ENCODE data around the gene GRIN1. TPM values are rescaled to one million over a fixed set of nuclear protein-coding genes. Genes with fewer than 3 reads are reported as not detected.

GRIN1 gene
- total and polyA plus RNA-seq, 2 of the 8 experiments (the other 6 are each of a cell fraction or from before 2014, with no cell fraction given): 0.48 to 2.1 TPM

- H4K8ac ChIP-seq (ENCODE audit: extremely low read depth, insufficient read depth, low read length): no peak overlapping the region
- CTCF ChIA-PET (ENCODE audit: partially characterized antibody): no interaction called here
- H3K4me3 ChIP-seq (ENCODE audit: extremely low read depth in 1 of 4, insufficient read depth in 2 of 4, low read depth in 3 of 4, low read length in 4 of 4): no peak overlapping the region
- no peak overlapping the region for H4K5ac ChIP-seq (ENCODE audit: insufficient read length, low read depth, low read length)
- H3K14ac ChIP-seq (ENCODE audit: insufficient read length): no peak overlapping the region
- H2BK12ac ChIP-seq (ENCODE audit: low read depth, low read length): no peak overlapping the region
- H3K4me1 ChIP-seq (replicated peaks in 1 of 4; ENCODE audit: control insufficient read depth in 3 of 4, insufficient read depth in 4 of 4, low read length in 3 of 4): peaks cover 0 to 10% (median 3%) of the 10 kb centered on the region in 4 experiments; a peak in 3 of 7 replicates
- H2AK5ac ChIP-seq (ENCODE audit: low read depth, low read length): no peak overlapping the region
- 93% methylated on average over 27 of the region's 27 CpGs; no CpG with 5 or more reads in 1 of the 2 experiments for WGBS, 2 experiments (ENCODE audit: extremely low coverage in 1 of 2, insufficient coverage in 1 of 2, insufficient read length in 1 of 2, insufficient replicate concordance in 2 of 2, low coverage in 1 of 2, low lambda C conversion rate in 2 of 2, missing lambda C conversion rate in 1 of 2)
- no peak overlapping the region for H4K91ac ChIP-seq (replicated peaks; ENCODE audit: insufficient read length, low read length)
- peaks cover 0 to 25% of the 10 kb centered on the region in 2 experiments for H4K20me1 ChIP-seq (replicated peaks in 1 of 2; ENCODE audit: control insufficient read depth in 1 of 2, insufficient read depth in 2 of 2, low read length in 2 of 2)
- no peak overlapping the region for H3K56ac ChIP-seq (replicated peaks; ENCODE audit: insufficient read length, low read depth, low read length)
- no peak overlapping the region for H3K23ac ChIP-seq (ENCODE audit: insufficient read length)
- no peak overlapping the region for H2BK15ac ChIP-seq (ENCODE audit: low read length)
- H2BK120ac ChIP-seq (replicated peaks; ENCODE audit: low read depth, low read length): no peak overlapping the region
- H3K23me2 ChIP-seq (ENCODE audit: low read depth, low read length): peaks cover 5% of the 10 kb centered on the region; the same call in 1 of the 2 replicates
- H3K79me2 ChIP-seq (ENCODE audit: control insufficient read depth in 1 of 2, insufficient read depth in 2 of 2, low read length in 2 of 2): peaks cover 0 to 20% of the 10 kb centered on the region in 2 experiments; a peak in 2 of 4 replicates
- H3K4me2 ChIP-seq (ENCODE audit: insufficient read depth in 1 of 2, low read depth in 2 of 2, low read length in 2 of 2): no peak overlapping the region
- no peak overlapping the region for H2BK20ac ChIP-seq (ENCODE audit: low read length)
- no peak overlapping the region for H3K4ac ChIP-seq (replicated peaks; ENCODE audit: insufficient read length, low read depth, low read length)
- no peak for FAIRE-seq
- H2BK5ac ChIP-seq (ENCODE audit: low read depth, low read length): no peak overlapping the region
- peaks cover 0 to 40% (median 10%) of the 10 kb centered on the region in 4 experiments; a peak in 7 of 8 replicates for H3K36me3 ChIP-seq (ENCODE audit: control insufficient read depth in 2 of 4, insufficient read depth in 4 of 4, low read length in 3 of 4)
- H3K9me3 ChIP-seq (ENCODE audit: insufficient read depth in 2 of 2, low read depth in 1 of 2, low read length in 1 of 2): no peaks in the 10 kb centered on the region
- H3K18ac ChIP-seq (ENCODE audit: extremely low read depth, low read length): no peak overlapping the region
- no peak for DNase-seq (ENCODE audit: low read depth in 1 of 2, low spot score in 2 of 2)
- H3K27ac ChIP-seq (ENCODE audit: low read depth, low read length): no peak overlapping the region
- no peak overlapping the region for H2AFZ ChIP-seq (ENCODE audit: low read length)
- POLR2A ChIA-PET (ENCODE audit: partially characterized antibody): interaction anchor here (0.6 to 0.9 kb wide), 2 partner anchors 9 to 226 kb away, joined by 3 to 4 read pairs; no protein-coding TSS in a partner anchor
- H3K9ac ChIP-seq (replicated peaks in 1 of 4; ENCODE audit: extremely low read depth in 1 of 4, low read depth in 3 of 4, low read length in 3 of 4): no peak overlapping the region
- H3K27me3 ChIP-seq (replicated peaks in 1 of 4; ENCODE audit: control insufficient read depth in 3 of 4, extremely low read depth in 1 of 4, insufficient read depth in 3 of 4, low read length in 3 of 4): no peaks in the 10 kb centered on the region; a peak in 1 of 7 replicates
- peaks cover 3% of the 10 kb centered on the region for H3K79me1 ChIP-seq (ENCODE audit: low read depth, low read length)
- no peak for TF ChIP-seq SAP30 (IDR thresholded peaks at IDR 0.05; ENCODE audit: insufficient read depth, insufficient replicate concordance, low read length)
- no peak for TF ChIP-seq TCF12 (IDR thresholded peaks at IDR 0.05; ENCODE audit: low read depth, low read length)
- TF ChIP-seq RXRA (IDR thresholded peaks at IDR 0.05; ENCODE audit: insufficient read depth, low read depth, low read length): no peak
- no peak for TF ChIP-seq GABPA (IDR thresholded peaks at IDR 0.05; ENCODE audit: borderline replicate concordance, insufficient read depth, low read length)
- TF ChIP-seq CBX8 (IDR thresholded peaks at IDR 0.05; ENCODE audit: borderline replicate concordance, low read depth, low read length): no peak
- no peak for TF ChIP-seq HDAC2 (IDR thresholded peaks at IDR 0.05; ENCODE audit: borderline replicate concordance in 1 of 2, low read depth in 2 of 2, low read length in 2 of 2)
- no peak for TF ChIP-seq E2F6 (IDR thresholded peaks at IDR 0.05)
- no peak for TF ChIP-seq CREB1 (IDR thresholded peaks at IDR 0.05)
- TF ChIP-seq MAFK (IDR thresholded peaks at IDR 0.05; ENCODE audit: low read depth, low read length): no peak
- no peak for TF ChIP-seq SP1 (IDR thresholded peaks at IDR 0.05; ENCODE audit: low read depth, low read length)
- no peak for TF ChIP-seq JUND (IDR thresholded peaks at IDR 0.05; ENCODE audit: low read length)
- TF ChIP-seq RFX5 (IDR thresholded peaks at IDR 0.05; ENCODE audit: borderline replicate concordance, low read depth, low read length): no peak
- no peak for TF ChIP-seq POLR2AphosphoS5 (IDR thresholded peaks at IDR 0.05; ENCODE audit: low read depth, low read length)
Measured at GRCh38 chr9:137183980-137184595, 45.1 kb downstream of the GRIN1 start.

Measured in H1 (cell line).